ENCODE data around the gene LY6G5B. TPM values are rescaled to one million over a fixed set of nuclear protein-coding genes. Genes with fewer than 3 reads are reported as not detected.

LY6G5B gene
- total RNA-seq, 1 donor from 2014 or later: 24.8 TPM

DNA sequence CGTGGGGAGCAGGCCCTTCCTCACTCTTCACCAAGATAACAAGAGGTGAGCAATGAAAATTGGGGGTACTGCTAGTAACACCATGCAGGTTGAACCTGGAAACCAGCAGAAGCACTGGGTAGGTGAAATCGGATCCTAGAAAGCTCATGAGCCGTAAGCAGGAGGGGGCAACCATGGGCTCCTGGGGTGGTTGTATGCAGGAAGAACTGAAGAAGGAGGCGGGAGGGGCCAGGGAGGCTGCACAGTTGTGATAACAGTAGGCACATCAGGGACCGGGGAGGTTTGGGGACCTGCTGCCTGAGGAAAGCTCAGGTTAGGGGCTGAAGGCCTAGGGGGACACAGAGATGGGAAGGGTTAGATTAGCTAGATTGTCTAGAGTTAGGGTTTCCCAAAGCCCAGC is 16.7 kb downstream of the LY6G5B start:
- Mint-ChIP-seq H3K9me3 (ENCODE audit: low read depth) (no peaks in the 10 kb centered on the region), H3K27me3 (no peaks in the 10 kb centered on the region), H3K36me3 (ENCODE audit: insufficient read depth) (peaks cover 18% of the 10 kb centered on the region), H3K4me1 (ENCODE audit: low read depth) (peaks cover 21% of the 10 kb centered on the region), H3K4me3 (ENCODE audit: low read depth) (no peak overlapping the region), H3K27ac (no peak overlapping the region)
- TF ChIP-seq, protein P1, sequence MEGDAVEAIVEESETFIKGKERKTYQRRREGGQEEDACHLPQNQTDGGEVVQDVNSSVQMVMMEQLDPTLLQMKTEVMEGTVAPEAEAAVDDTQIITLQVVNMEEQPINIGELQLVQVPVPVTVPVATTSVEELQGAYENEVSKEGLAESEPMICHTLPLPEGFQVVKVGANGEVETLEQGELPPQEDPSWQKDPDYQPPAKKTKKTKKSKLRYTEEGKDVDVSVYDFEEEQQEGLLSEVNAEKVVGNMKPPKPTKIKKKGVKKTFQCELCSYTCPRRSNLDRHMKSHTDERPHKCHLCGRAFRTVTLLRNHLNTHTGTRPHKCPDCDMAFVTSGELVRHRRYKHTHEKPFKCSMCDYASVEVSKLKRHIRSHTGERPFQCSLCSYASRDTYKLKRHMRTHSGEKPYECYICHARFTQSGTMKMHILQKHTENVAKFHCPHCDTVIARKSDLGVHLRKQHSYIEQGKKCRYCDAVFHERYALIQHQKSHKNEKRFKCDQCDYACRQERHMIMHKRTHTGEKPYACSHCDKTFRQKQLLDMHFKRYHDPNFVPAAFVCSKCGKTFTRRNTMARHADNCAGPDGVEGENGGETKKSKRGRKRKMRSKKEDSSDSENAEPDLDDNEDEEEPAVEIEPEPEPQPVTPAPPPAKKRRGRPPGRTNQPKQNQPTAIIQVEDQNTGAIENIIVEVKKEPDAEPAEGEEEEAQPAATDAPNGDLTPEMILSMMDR (IDR thresholded peaks at IDR 0.05; ENCODE audit: unreplicated experiment): no peak
- DNase-seq (ENCODE audit: low spot score, unreplicated experiment): no peak

GRCh38 chr6:31687321-31687720 is 17.5 kb downstream of the LY6G5B start:
- TF ChIP-seq, protein P1 (IDR thresholded peaks at IDR 0.05; ENCODE audit: unreplicated experiment): no peak
- no peaks in the 10 kb centered on the region for H3K9me3 Mint-ChIP-seq (ENCODE audit: low read depth)
- peaks cover 18% of the 10 kb centered on the region for H3K4me1 Mint-ChIP-seq (ENCODE audit: low read depth)
- no peaks in the 10 kb centered on the region for H3K27me3 Mint-ChIP-seq
- no peak for DNase-seq (ENCODE audit: low spot score, unreplicated experiment)
- peaks cover 19% of the 10 kb centered on the region for H3K36me3 Mint-ChIP-seq (ENCODE audit: insufficient read depth)
- H3K27ac Mint-ChIP-seq: no peak overlapping the region
- no peak overlapping the region for H3K4me3 Mint-ChIP-seq (ENCODE audit: low read depth)

- DNase-seq (ENCODE audit: low spot score, unreplicated experiment): no peak
- Mint-ChIP-seq H3K4me3 (ENCODE audit: low read depth) (no peak overlapping the region), H3K27me3 (no peaks in the 10 kb centered on the region), H3K4me1 (ENCODE audit: low read depth) (peaks cover 17% of the 10 kb centered on the region), H3K9me3 (ENCODE audit: low read depth) (no peaks in the 10 kb centered on the region), H3K36me3 (ENCODE audit: insufficient read depth) (peaks cover 25% of the 10 kb centered on the region), H3K27ac (no peak overlapping the region)
- TF ChIP-seq, protein P1 (IDR thresholded peaks at IDR 0.05; ENCODE audit: unreplicated experiment): no peak
Measured at GRCh38 chr6:31687860-31688693, 18.3 kb downstream of the LY6G5B start.

GRCh38 chr6:31689249-31690110 is 19.7 kb downstream of the LY6G5B start:
- Mint-ChIP-seq H3K9me3 (ENCODE audit: low read depth) (no peaks in the 10 kb centered on the region), H3K4me1 (ENCODE audit: low read depth) (peaks cover 11% of the 10 kb centered on the region), H3K27ac (peak overlapping the region; percentile 96), H3K36me3 (ENCODE audit: insufficient read depth) (peaks cover 28% of the 10 kb centered on the region), H3K4me3 (ENCODE audit: low read depth) (no peak overlapping the region), H3K27me3 (no peaks in the 10 kb centered on the region)
- no peak for DNase-seq (ENCODE audit: low spot score, unreplicated experiment)
- TF ChIP-seq, protein P1 (IDR thresholded peaks at IDR 0.05; ENCODE audit: unreplicated experiment): peak; percentile 44
